Measurements from ENCODE around the gene AKT2.

Gene AKT2

DNA sequence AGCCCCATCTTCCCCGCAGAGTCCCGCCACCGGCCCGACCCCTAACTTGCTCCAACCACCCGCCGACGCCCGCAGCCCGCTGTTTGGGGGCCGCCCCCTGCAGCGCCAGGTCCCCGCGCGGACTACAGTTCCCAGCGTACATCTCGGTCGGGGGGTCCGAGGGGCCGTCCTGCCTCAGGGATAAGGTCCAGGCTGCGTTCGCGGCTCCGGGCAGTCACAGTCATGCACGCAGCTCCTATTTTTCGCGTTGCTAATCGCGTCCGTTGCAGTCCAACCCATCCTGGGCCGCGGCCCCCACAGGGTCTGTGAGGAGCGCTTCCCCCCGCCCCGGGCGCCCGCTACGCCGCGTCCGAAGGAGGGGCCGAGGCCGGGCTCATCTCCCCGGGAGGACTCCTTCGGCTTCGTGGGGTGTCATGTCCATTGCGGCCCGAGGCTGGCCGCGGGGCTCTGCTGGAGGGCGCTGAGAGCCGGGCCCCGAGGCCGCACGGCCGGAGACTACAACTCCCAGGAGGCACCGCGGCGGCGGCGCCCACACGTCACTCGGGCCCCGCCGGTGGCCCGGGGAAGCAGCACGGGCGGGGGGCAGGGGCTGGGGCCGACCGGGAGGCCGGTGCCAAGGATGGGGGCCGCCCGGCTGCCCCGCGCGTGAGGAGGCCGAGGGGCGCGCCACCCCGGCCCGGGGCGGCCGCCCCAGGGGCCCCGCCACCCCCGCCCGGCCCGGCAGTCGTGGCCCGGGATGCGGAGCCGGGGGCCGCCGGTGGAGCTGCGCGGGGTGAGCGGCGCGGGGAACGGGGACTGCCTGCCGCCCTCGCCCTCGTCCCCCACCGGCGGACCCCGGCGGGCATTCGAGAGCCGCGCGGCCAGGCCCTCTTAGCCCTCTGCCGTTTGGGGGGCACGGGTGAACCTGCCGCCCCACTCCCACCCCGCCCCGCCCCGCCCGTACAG is 94.0 kb downstream of the AKT2 start, which contains the start of gene MAP3K10:
MAP3K10 (plus strand) TSS at position 536 of the 945 bp plus-strand sequence. CDS start 606 bp downstream, outside the sequence.
- DNase-seq (ENCODE audit: low read depth): peak; percentile 31

DNA sequence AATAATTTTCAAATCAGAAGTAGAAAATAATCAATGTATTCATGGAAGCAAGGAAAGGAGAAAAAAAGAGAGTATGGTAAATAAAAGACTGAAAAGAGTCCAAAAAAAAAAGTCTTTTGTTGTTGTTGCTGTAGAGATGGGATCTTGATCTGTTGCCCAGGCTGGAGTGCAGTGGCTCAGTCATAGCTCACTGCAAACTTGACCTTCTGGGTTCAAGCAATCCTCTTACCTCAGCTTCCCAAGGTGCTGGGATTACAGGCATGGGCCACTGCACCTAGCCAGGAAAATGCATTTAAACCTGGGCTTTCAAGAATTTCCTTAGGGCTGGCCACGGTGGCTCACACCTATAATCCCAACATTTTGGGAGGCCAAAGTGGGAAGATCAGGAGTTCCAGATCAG is 100.9 kb downstream of the AKT2 start:
- no peak for DNase-seq (ENCODE audit: low read depth)
